HTR-8/SVneo (cell line): ENCODE measurements around the gene CAPNS2.
"Not testable (repeated sequence)": the region's sequence is repeated elsewhere in the genome, so short reads cannot be mapped to it uniquely, and the experiment has no call there.

Experiments used
- DNase-seq: peaks from one replicate; pipeline ENCODE4 v3.0.0; 2011; ENCODE audit warnings: low spot score, mixed read lengths; ENCODE audit not compliant: insufficient read length
- FAIRE-seq: peaks from 2 replicates; lab custom pipeline; 2011; peaks lifted over from hg19 to GRCh38; lab: Jason Lieb, UNC

CAPNS2 gene

DNA sequence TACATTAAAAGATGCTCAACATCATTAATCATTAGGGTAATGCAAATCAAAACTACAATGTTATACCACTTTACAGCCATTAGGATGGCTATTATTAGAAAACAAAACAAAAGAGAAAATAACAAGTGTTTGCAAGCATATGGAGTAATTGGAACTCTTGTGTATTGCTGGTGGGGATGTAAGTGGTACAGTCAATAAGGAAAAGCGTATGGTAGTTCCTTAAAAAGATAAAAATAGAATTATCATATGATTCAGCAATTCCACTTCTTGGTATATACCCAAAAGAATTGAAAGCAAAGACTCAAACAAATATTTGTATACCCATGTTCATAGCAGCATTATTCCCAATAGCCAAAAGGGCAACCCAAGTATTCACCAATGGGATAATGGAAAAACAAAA is 1.4 kb upstream of the CAPNS2 start:
- no peak for FAIRE-seq
- DNase-seq = no peak

DNA sequence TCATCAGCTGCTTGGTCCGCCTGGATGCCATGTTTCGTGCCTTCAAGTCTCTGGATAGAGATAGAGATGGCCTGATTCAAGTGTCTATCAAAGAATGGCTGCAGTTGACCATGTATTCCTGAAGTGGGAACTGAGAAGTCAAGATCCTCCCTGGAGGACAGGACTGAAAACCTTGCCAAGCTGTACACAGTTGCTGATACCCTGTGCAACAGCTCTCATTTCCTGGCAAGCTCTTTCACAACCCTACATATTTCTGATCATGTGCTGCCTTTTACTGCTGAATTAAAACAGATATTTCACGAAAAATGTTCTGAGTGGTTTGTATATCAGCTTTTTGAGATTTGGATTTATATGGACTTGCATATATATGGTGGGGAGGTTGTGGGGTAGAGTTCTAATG is 898 bp downstream of the CAPNS2 start:
- FAIRE-seq = no peak
- DNase-seq = no peak

- FAIRE-seq (no peak), DNase-seq (no peak)
These were observed 1.7 kb downstream of the CAPNS2 start for GRCh38 chr16:55568207-55568606.

DNA sequence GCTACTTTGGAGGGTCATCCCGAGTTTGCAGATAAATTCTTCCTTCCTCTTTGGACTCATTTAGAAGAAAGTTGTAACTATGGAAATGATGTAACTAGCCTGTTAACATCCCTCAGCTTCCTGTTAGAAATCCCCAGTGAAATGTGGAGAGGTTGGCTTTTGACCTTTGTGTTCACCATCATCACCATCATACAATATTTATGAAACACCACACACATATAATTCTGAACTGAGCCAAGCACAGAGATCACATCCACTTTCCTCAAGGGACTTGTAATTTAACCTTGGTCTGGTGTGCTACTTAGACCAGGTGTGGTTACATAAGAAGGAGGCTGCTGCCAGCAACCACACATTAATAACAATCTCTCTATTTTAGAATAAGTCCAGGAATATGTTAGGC is 2.5 kb downstream of the CAPNS2 start:
- no peak for DNase-seq
- FAIRE-seq = no peak

DNA sequence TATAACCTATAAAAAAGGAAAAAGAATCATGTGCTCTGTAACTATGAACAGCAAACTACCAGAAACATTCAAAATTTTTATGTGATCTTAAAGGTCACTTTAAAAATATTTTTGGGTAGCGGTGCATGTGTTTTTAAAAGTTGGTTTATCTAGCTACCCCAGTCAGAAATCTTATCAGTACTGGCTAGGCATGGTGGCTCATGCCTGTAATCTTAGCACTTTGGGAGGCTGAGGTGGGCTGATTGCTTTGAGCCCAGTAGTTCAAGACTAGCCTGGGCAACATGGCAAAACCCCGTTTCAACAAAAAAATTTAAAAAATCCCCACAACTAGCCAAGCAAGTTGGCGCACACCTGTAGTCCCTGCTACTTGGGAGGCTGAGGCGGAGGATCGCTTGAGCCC is 3.7 kb downstream of the CAPNS2 start:
- no peak for DNase-seq
- FAIRE-seq = no peak

DNA sequence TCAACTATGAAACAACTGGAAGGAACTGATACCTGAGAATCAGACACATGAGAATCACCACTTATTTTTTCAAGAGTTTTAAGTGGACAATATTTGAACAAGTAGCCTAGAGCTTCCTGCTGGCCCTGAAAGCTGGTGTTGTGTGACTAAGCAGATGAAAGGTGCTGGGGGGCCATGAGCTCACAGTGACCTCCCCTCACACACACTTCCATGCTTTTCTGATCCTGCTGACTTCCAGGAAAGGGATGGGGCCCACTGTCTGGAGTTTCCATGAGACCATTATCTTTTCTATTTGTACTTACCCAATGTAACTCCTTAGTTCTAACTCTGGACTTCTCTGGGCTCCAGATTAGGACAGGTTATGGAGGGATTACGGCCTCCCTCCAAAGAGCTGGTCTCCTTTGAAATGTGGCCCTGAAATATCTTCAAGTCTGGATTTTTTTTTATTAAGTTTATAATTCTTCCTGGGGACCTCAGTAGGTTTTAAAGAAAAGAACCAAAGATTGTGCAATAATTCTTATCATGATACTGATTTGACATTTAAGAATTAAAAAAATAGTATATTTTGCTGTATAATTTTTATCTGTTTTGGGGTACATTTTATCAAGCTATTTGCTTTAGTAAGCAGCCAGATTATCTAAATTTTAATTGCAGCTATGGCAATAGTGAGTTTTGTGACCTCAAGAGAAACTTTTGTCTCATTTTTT is 4.9 kb downstream of the CAPNS2 start:
- no peak for FAIRE-seq

GRCh38 chr16:55572439-55572838 is 6.0 kb downstream of the CAPNS2 start:
- DNase-seq = no peak
- FAIRE-seq = no peak

More for the DNA sequence above, 4.9 kb downstream of the CAPNS2 start:
- DNase-seq = no peak

DNA sequence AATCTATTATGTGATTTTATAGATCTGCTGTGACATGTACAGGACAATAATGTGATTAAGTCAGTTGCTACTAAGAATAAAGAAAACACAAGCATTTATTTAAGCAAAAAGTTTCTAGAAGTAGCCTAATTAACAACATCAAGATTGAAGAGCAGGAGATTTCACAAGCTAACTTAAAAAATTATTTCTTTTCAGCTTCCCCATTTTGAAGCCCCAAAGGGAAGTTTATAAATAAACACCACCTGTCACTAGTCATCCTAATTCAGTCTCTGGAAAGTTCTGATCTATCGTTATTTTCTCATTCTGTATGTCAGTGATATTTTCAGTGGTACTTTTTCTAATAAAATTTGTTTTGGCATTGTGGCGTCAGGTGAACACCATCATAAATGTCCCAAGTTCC is 8.3 kb downstream of the CAPNS2 start:
- DNase-seq (no peak), FAIRE-seq (no peak)

GRCh38 chr16:55575496-55575895 is 9.0 kb downstream of the CAPNS2 start:
- DNase-seq (no peak), FAIRE-seq (no peak)

GRCh38 chr16:55576384-55576783 is 9.9 kb downstream of the CAPNS2 start:
- DNase-seq = no peak
- no peak for FAIRE-seq

DNA sequence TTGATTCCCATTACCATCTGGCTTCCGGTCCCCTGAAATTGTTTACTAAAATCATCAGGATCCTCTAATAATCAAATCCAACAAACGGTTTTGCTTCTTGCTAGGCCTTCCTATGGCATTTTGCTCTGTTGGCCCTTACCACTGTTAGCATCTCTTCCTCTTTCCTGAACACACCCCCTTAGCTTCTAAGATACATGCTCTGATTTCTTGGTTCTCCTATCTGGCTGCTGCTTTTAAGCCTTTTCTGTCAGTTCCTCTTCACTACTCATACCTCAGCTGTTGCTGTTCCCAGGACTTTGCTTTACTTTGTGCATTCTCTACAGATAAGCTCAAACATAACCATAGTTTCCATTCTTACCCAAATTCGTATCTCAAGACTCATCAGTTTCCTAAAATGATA is 11.4 kb downstream of the CAPNS2 start:
- FAIRE-seq = no peak
- no peak for DNase-seq

- no peak for FAIRE-seq
- DNase-seq = no peak
These were observed 19.1 kb downstream of the CAPNS2 start for GRCh38 chr16:55585631-55586030.

DNA sequence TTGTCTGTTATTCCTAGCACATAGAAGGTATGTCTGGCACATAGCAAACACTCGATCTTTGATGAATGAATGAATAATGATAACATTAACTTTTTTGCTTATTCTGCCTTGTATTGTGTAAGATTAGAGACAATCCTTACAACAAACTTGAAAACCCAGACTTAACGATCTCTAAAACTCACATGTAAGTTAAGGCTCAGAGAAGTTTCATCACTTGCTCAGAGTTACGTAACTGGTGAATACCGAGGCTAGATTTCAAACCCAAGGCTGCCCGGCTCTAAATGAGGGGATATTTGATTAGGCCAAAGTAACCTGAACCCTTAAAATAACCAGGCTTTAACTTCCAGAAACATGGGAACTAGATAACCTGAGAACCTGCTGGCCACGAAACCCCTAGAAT is 22.3 kb downstream of the CAPNS2 start:
- DNase-seq (no peak), FAIRE-seq (no peak)

GRCh38 chr16:55592306-55592705 is 25.8 kb downstream of the CAPNS2 start:
- FAIRE-seq = no peak
- DNase-seq = no peak

DNA sequence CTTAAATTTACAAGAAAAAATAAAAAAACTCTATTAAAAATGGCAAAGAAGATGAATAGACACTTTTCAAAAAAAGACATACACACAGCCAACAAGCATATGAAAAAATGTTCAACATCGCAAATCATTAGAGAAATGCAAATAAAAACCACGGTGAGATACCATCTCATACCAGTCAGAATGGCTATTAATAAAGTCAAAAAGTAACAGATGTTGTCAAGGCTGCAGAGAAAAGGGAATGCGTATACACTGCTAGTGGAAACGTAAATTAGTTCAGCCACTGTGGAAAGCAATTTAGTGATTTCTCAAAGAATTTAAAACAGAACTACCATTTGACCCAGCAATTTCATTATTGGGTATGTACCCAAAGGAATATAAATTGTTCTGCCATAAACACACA is 31.4 kb downstream of the CAPNS2 start:
- FAIRE-seq (no peak), DNase-seq (no peak)

DNA sequence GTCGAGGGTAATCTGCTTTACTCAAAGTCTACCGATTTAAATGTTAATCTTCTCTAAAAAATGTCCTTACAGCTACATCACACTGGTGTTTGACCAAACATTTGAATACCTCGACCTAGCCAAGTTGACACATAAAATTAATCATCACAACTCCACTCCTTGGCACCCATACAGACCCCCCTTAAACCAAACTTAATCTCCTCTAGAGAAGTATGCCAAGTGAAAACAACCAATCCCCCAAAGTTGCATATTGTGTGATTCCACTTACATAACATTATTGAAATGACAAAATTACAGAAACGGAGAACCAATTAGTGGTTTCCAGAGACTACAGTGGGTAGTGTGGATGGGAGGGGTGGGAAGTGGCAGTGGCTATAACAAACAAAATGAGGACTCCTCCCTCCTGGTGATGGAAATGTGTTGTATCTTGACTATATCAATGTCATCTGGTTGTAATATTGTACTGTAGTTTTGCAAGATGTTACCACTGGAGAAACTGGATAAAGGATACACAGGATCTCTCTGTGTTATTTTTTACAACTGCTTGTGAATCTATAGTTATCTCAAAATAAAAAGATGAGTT is 39.4 kb downstream of the CAPNS2 start:
- FAIRE-seq = no peak
- DNase-seq = no peak

DNA sequence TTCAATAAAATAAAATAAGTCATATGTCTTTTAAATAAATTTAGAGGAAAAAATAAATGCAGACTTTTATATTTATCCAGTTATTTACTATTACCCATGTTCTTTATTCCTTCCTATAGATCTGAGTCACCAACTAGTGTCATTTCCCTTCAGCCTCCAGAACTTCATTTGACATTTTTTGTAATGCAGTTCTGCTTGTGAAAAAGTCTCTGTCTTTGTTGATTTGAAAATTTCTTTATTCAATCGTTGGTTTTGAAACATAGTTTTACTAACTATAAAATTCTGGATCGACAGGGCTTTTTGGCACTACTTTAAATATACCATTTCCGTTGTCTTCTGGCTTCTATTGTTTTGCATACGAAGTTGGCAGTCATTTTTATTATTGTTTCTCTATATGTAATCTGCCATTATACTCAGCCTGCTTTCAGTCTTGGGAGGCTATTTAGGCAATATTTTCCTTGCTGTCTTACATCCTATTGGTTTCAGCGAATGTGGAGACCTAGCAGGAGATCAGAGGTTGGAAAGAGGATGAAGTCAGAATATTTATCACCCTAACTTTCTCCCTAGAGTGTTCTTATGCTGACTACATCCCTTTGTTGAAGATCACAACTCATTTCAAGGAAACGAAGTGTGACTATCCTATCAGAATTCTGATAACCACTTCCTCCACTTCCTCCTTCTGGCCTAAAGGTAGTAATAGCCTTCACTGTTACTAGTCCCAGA is 47.3 kb downstream of the CAPNS2 start:
- FAIRE-seq (no peak), DNase-seq (no peak)

DNA sequence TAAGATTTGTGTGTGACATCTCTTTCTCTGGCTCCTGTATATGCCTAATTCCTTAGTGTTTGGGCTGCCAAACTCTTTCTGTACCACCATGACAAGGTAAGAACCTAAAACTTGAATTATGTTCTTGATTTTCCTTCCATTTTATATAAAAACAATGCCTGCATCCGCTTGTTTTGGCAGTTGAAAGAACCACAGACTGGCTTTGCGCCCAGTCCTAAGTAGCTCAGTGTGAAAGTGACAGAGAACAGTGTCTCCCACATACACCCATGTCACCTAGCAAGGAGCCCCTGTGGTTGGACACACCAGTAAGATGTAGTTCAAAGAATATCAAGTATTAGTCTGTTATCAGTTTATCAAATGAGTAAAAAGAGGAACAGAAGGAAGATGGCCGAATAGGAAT is 48.6 kb downstream of the CAPNS2 start:
- FAIRE-seq (no peak), DNase-seq (no peak)

GRCh38 chr16:55615670-55616069 is 49.2 kb downstream of the CAPNS2 start:
- FAIRE-seq, DNase-seq: not testable (repeated sequence)
